Kidney (tissue), 14 donors: ENCODE data around the gene SLC41A3. TPM values are rescaled to one million over a fixed set of nuclear protein-coding genes. Genes with fewer than 3 reads are reported as not detected.
"Not testable (repeated sequence)": the region's sequence is repeated elsewhere in the genome, so short reads cannot be mapped to it uniquely, and the experiment has no call there.

Source experiments
- DNase-seq, 5 donors: peaks; one replicate each; pipeline ENCODE4 v3.0.0-alpha.2; 2013 to 2020
- FAIRE-seq: peaks from 2 replicates; lab custom pipeline; 2012; peaks lifted over from hg19 to GRCh38; lab: Jason Lieb, UNC
- H3K27ac ChIP-seq, 2 donors: one replicate each; pipeline ENCODE4 v1.7.0; 2013; ENCODE audit warnings: low read depth in 2 of 2, low read length in 2 of 2, inconsistent platforms in 1 of 2
- H3K27me3 ChIP-seq: one replicate; pipeline ENCODE4 v1.7.1; 2013; ENCODE audit warnings: low read length, inconsistent platforms; ENCODE audit not compliant: control insufficient read depth, insufficient read depth
- H3K36me3 ChIP-seq, 3 donors: one replicate each; pipeline versions ENCODE4 v1.7.0 to v1.7.1; 2013; ENCODE audit warnings: low read length in 3 of 3, control low read depth in 1 of 3, inconsistent platforms in 1 of 3; ENCODE audit not compliant: insufficient read depth in 3 of 3, control insufficient read depth in 2 of 3
- H3K4me1 ChIP-seq, 3 donors: one replicate each; pipeline versions ENCODE4 v1.7.0 to v1.7.1; 2013; ENCODE audit warnings: low read length in 3 of 3, inconsistent platforms in 1 of 3, low read depth in 1 of 3; ENCODE audit not compliant: control insufficient read depth in 2 of 3, insufficient read depth in 2 of 3
- H3K4me3 ChIP-seq, 3 donors: one replicate each; pipeline versions ENCODE4 v1.7.0 to v1.8.1; 2013; ENCODE audit warnings: low read length in 3 of 3, control low read depth in 1 of 3, inconsistent platforms in 1 of 3
- H3K9ac ChIP-seq, 3 donors: one replicate each; pipeline versions ENCODE4 v1.7.0 to v1.7.1; 2013; ENCODE audit warnings: low read length in 3 of 3, control low read depth in 1 of 3, inconsistent platforms in 1 of 3
- H3K9me3 ChIP-seq, 3 donors: one replicate each; pipeline versions ENCODE4 v1.7.0 to v1.7.1; 2013; ENCODE audit warnings: low read length in 3 of 3, control low read depth in 1 of 3, inconsistent platforms in 1 of 3; ENCODE audit not compliant: control insufficient read depth in 2 of 3, insufficient read depth in 1 of 3
- CTCF ChIP-seq: IDR thresholded peaks from 3 replicates; pipeline ENCODE4 v1.5.1; 2012; ENCODE audit warnings: mild to moderate bottlenecking, moderate library complexity, borderline replicate concordance; ENCODE audit not compliant: insufficient read depth; ENCODE audit errors: extremely low read depth
- intact Hi-C: fragments of 100-400 bp; cut with DNase I; formaldehyde crosslinking; loops from one replicate; pipeline ENCODE4 v1.11.1; 2022
- polyA plus RNA-seq: library from polyadenylated mRNA; stranded (reverse); fragments of 350-450 nt; fragmentation: Illumina TruSeq; extraction: RNeasy Lipid Tissue Mini Kit (QIAGEN cat#74804); gene quantifications from one replicate; pipeline ENCODE4 v1.2.3, GENCODE V29; 2014; ENCODE audit warnings: low read depth, low replicate concordance; ENCODE audit not compliant: insufficient read depth
- total RNA-seq: library from RNA; stranded (reverse); fragmentation: NEBNext Ultra II Directional; extraction: Animal tissue kit (Norgen Biotek cat#: 25700); gene quantifications from one replicate; pipeline ENCODE4 v1.2.1, GENCODE V29; 2021
- donor health status: control.
- donor health status: control.
- donor health status: control.
- donor health status: control.
- donor health status: control.
- donor health status: DM: yes; HTN: yes; CAD: no.
- donor health status: Normal renal cell carcinoma (clear cell type).

Gene SLC41A3
- total and polyA plus RNA-seq, 2 donors from 2014 or later: 31.6 to 74.3 TPM

GRCh38 chr3:126067959-126068358 is 16.0 kb downstream of the SLC41A3 start:
- Histone ChIP-seq H3K36me3 (peaks cover 0 to 4% (median 2%) of the 10 kb centered on the region in 3 donors), H3K27me3 (no peaks in the 10 kb centered on the region), H3K4me1 (no peaks in the 10 kb centered on the region), H3K9ac (no peak overlapping the region), H3K4me3 (no peak overlapping the region), H3K27ac (no peak overlapping the region), H3K9me3 (peaks cover 0 to 2% (median 0%) of the 10 kb centered on the region in 3 donors)
- no peak for DNase-seq
- no peak for FAIRE-seq
- TF ChIP-seq CTCF: no peak
- intact Hi-C loops: no loop called here

- H3K9me3 ChIP-seq, FAIRE-seq: not testable (repeated sequence)
Observed at GRCh38 chr3:126066676-126067075, 17.2 kb downstream of the SLC41A3 start.

GRCh38 chr3:126065876-126066275 is 18.0 kb downstream of the SLC41A3 start:
- no peak for TF ChIP-seq CTCF
- no peak for DNase-seq
- FAIRE-seq: no peak
- no peak overlapping the region for H3K27ac ChIP-seq
- no peaks in the 10 kb centered on the region for H3K4me1 ChIP-seq
- no peaks in the 10 kb centered on the region for H3K9me3 ChIP-seq
- H3K27me3 ChIP-seq: no peaks in the 10 kb centered on the region
- no peak overlapping the region for H3K4me3 ChIP-seq
- intact Hi-C loops: no loop called here
- no peak overlapping the region for H3K9ac ChIP-seq
- H3K36me3 ChIP-seq: peaks cover 0 to 4% (median 2%) of the 10 kb centered on the region in 3 donors

More at GRCh38 chr3:126066676-126067075, 17.2 kb downstream of the SLC41A3 start:
- H3K9ac ChIP-seq, H3K27me3 ChIP-seq, intact Hi-C loops, H3K27ac ChIP-seq, H3K4me1 ChIP-seq, H3K36me3 ChIP-seq, H3K4me3 ChIP-seq: not testable (repeated sequence)
- peak in 2 of 5 donors; percentile 29 to 39 for DNase-seq

GRCh38 chr3:126064627-126065258 is 19.2 kb downstream of the SLC41A3 start:
- FAIRE-seq: no peak
- Histone ChIP-seq H3K27ac (no peak overlapping the region), H3K4me1 (no peaks in the 10 kb centered on the region), H3K27me3 (no peaks in the 10 kb centered on the region), H3K36me3 (peaks cover 0 to 4% (median 2%) of the 10 kb centered on the region in 3 donors), H3K4me3 (no peak overlapping the region), H3K9me3 (no peaks in the 10 kb centered on the region), H3K9ac (no peak overlapping the region)
- DNase-seq: no peak
- TF ChIP-seq CTCF: no peak
- intact Hi-C loops: no loop called here
